ENCODE data around the gene ACIN1.

Gene ACIN1

GRCh38 chr14:23056956-23057756, 37.8 kb downstream of the ACIN1 start, which contains the start of gene CDH24:
Gene CDH24 (minus strand): TSS chr14:23057520. CDS start chr14:23055733, 1,787 bp downstream.
- peak; percentile 71 for DNase-seq

- DNase-seq = peak; percentile 89
These were observed 38.6 kb downstream of the ACIN1 start for GRCh38 chr14:23056145-23056955.

- DNase-seq = no peak
These were observed 39.3 kb downstream of the ACIN1 start for GRCh38 chr14:23055621-23056144.

GRCh38 chr14:23055147-23055550, 39.8 kb downstream of the ACIN1 start:
- no peak for DNase-seq

- peak; percentile 73 for DNase-seq
These were observed 40.7 kb downstream of the ACIN1 start for GRCh38 chr14:23054000-23054811.

GRCh38 chr14:23053426-23053825, 41.5 kb downstream of the ACIN1 start:
- no peak for DNase-seq

- DNase-seq = no peak
These were observed 42.3 kb downstream of the ACIN1 start for GRCh38 chr14:23052671-23053070.

GRCh38 chr14:23052182-23052623, 42.7 kb downstream of the ACIN1 start:
- DNase-seq = peak; percentile 91

GRCh38 chr14:23051141-23052057, 43.5 kb downstream of the ACIN1 start:
- DNase-seq = no peak

- DNase-seq = no peak
These were observed 45.9 kb downstream of the ACIN1 start for GRCh38 chr14:23049011-23049410.

- no peak for DNase-seq
These were observed 46.9 kb downstream of the ACIN1 start for GRCh38 chr14:23047751-23048693.

GRCh38 chr14:23047034-23047634, 47.8 kb downstream of the ACIN1 start:
- no peak for DNase-seq

GRCh38 chr14:23045419-23046357, 49.2 kb downstream of the ACIN1 start:
- DNase-seq = no peak

- no peak for DNase-seq
These were observed 50.1 kb downstream of the ACIN1 start for GRCh38 chr14:23044840-23045239.

GRCh38 chr14:23043754-23044153, 51.2 kb downstream of the ACIN1 start:
- DNase-seq = no peak

- no peak for DNase-seq
These were observed 51.8 kb downstream of the ACIN1 start for GRCh38 chr14:23043145-23043544.

- DNase-seq = no peak
These were observed 52.6 kb downstream of the ACIN1 start, which contains the start of gene PSMB11 for GRCh38 chr14:23042162-23042965. Gene PSMB11 (plus strand): TSS chr14:23042212. CDS start chr14:23042226, 14 bp downstream.

GRCh38 chr14:23041729-23042128, 53.2 kb downstream of the ACIN1 start:
- DNase-seq = no peak
